ENCODE measurements around the gene PCNA.

DNA sequence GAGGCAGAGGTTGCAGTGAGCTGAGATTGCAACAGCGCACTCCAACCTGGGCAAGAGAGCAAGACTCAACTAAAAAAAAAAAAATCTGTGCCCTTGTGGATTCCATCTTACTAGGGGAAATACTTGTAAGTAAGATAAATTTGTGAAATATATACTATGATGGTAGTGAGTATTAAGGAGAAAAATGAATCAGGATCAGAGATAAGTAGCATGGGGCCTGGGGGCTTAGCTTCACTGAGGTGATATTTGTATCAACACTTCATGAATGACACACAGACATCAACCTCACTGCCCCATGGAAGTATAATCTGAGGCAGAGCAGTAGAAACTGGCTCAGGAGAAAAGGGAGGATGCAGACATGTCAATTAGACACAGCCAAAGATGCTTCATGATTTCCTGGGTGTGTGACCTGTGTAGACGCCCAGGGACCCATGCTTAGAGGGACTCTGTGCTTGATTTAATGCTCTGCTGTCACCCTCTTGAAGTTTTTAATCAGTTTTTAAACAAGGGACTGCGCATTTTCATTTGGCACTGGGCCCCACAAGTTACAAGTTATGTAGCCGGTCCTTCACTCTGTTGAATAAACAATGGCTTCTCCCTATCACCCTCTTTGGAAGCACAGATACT, 41.9 kb downstream of the PCNA start:
- TF ChIP-seq, protein P1, sequence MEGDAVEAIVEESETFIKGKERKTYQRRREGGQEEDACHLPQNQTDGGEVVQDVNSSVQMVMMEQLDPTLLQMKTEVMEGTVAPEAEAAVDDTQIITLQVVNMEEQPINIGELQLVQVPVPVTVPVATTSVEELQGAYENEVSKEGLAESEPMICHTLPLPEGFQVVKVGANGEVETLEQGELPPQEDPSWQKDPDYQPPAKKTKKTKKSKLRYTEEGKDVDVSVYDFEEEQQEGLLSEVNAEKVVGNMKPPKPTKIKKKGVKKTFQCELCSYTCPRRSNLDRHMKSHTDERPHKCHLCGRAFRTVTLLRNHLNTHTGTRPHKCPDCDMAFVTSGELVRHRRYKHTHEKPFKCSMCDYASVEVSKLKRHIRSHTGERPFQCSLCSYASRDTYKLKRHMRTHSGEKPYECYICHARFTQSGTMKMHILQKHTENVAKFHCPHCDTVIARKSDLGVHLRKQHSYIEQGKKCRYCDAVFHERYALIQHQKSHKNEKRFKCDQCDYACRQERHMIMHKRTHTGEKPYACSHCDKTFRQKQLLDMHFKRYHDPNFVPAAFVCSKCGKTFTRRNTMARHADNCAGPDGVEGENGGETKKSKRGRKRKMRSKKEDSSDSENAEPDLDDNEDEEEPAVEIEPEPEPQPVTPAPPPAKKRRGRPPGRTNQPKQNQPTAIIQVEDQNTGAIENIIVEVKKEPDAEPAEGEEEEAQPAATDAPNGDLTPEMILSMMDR (IDR thresholded peaks at IDR 0.05): no peak
- TF ChIP-seq POLR2A (IDR thresholded peaks at IDR 0.05): no peak
